ENCODE results near the gene P3H3.
A peak's percentile ranks its signal among the peaks of the same experiment; 100 is the strongest.
"Not testable (repeated sequence)": the region's sequence is repeated elsewhere in the genome, so short reads cannot be mapped to it uniquely, and the experiment has no call there.

P3H3 gene

GRCh38 chr12:6867413-6868210 lies 39.4 kb downstream of the P3H3 start, which contains the start of gene TPI1:
TSS of gene TPI1 (plus strand) at chr12:6867531. CDS start at chr12:6867567, 36 bp downstream.
- peak within 1 kb of the TSS; percentile 90 for H3K4me3 ChIP-seq (ENCODE audit: low read depth, low read length)
- peak; percentile 33 for DNase-seq (ENCODE audit: low read depth)
- no peak for TF ChIP-seq CTCF (IDR thresholded peaks at IDR 0.05; ENCODE audit: low read depth, low read length, missing control alignments)
- in situ Hi-C loops (cut with HindIII; ENCODE audit: low sequenced_read_pairs): no loop called here

DNA sequence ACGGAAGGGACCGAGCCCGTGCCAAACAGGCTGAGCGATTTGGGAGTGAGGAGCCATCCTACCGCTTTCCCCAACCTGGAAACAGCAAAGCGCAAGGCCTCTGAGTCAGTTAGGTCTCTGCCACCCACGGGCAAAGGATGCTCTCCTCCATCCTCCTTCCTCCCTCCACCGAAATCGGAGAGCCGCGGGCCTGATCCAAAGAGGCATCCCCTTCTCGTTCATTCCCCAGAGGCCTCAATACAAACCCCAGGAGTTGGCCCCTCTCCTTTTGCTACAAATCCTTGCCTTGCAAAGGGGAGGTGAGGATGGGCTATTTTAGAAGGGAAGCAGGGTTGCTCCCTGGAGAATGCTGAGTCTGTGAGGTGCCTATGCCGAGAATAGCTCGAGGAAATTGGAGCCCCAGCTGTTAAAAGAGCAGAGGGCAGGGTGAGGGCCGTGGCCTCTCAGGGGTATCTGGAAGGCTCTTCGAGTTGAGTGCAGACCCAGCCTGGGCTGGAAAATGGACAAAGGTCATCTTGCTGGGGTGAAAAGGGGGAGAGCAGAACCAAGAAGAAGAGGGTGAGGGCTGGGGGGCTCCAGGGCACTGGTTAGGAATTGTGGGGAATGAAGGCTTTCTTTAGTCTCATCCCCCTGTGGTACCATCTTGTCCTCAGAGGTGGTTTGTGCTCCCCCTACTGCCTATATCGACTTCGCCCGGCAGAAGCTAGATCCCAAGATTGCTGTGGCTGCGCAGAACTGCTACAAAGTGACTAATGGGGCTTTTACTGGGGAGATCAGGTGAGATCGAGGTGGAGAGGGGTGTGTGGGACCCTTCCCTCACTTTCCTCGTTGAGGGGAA lies 40.2 kb downstream of the P3H3 start:
- DNase-seq (ENCODE audit: low read depth): no peak
- peak overlapping the region; percentile 90 for H3K4me3 ChIP-seq (ENCODE audit: low read depth, low read length)
- peak; percentile 42 for TF ChIP-seq CTCF (IDR thresholded peaks at IDR 0.05; ENCODE audit: low read depth, low read length, missing control alignments)
- in situ Hi-C loops (cut with HindIII; ENCODE audit: low sequenced_read_pairs): no loop called here

GRCh38 chr12:6869049-6870021 lies 41.1 kb downstream of the P3H3 start:
- in situ Hi-C loops (cut with HindIII; ENCODE audit: low sequenced_read_pairs): no loop called here
- H3K4me3 ChIP-seq (ENCODE audit: low read depth, low read length): peak overlapping the region; percentile 90
- peak; percentile 91 for TF ChIP-seq CTCF (IDR thresholded peaks at IDR 0.05; ENCODE audit: low read depth, low read length, missing control alignments)
- DNase-seq (ENCODE audit: low read depth): peak; percentile 63

DNA sequence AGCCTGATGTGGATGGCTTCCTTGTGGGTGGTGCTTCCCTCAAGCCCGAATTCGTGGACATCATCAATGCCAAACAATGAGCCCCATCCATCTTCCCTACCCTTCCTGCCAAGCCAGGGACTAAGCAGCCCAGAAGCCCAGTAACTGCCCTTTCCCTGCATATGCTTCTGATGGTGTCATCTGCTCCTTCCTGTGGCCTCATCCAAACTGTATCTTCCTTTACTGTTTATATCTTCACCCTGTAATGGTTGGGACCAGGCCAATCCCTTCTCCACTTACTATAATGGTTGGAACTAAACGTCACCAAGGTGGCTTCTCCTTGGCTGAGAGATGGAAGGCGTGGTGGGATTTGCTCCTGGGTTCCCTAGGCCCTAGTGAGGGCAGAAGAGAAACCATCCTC lies 42.1 kb downstream of the P3H3 start:
- H3K4me3 ChIP-seq (ENCODE audit: low read depth, low read length); DNase-seq (ENCODE audit: low read depth); in situ Hi-C loops (cut with HindIII; ENCODE audit: low sequenced_read_pairs): not testable (repeated sequence)

- no peak for DNase-seq (ENCODE audit: low read depth)
- in situ Hi-C loops (cut with HindIII; ENCODE audit: low sequenced_read_pairs): no loop called here
- no peak for TF ChIP-seq CTCF (IDR thresholded peaks at IDR 0.05; ENCODE audit: low read depth, low read length, missing control alignments)
- H3K4me3 ChIP-seq (ENCODE audit: low read depth, low read length): no peak overlapping the region
These were observed 43.1 kb downstream of the P3H3 start for GRCh38 chr12:6871052-6871957.

Measured in astrocyte of the cerebellum (primary cell).